IMR-90 (cell line): ENCODE measurements around the gene SLC1A7. TPM values are rescaled to one million over a fixed set of nuclear protein-coding genes. Genes with fewer than 3 reads are reported as not detected.

ENCODE experiments used
- ATAC-seq: fragments of 200-7000 bp; cut with Tn5 transposase; 2 replicates; pipeline ENCODE4 v1.9.1; 2020; ENCODE audit warnings: low read depth, mild to moderate bottlenecking, moderate library complexity
- BruUV-seq: library from RNA; stranded (reverse); fragments of 400-500 nt; replicated peaks from 2 replicates; lab custom pipeline; 2021; lab: Mats Ljungman, UMichigan
- CTCF ChIA-PET: fragments of 300-600 bp; formaldehyde crosslinking; extraction: SDS; loops from one replicate; lab custom pipeline; 2021; ENCODE audit warnings: antibody characterized with exemption; lab: Yijun Ruan, JAX
- POLR2A ChIA-PET: fragments of 300-600 bp; sonication (Branson Sonifier 250); formaldehyde crosslinking; loops from one replicate; lab custom pipeline; 2022; ENCODE audit warnings: antibody characterized with exemption; ENCODE audit not compliant: unreplicated experiment; lab: Charles Lee
- DNase-seq: peaks from one replicate; pipeline ENCODE4 v3.0.0; 2013
- H2AFZ ChIP-seq: replicated peaks from 2 replicates; pipeline ENCODE3; 2013; ENCODE audit warnings: low read length, mild to moderate bottlenecking; ENCODE audit not compliant: poor library complexity
- H2AK5ac ChIP-seq: 2 replicates; pipeline ENCODE4 v1.6.1; 2013; ENCODE audit warnings: low read depth, low read length, inconsistent platforms
- H2AK9ac ChIP-seq: replicated peaks from 2 replicates; pipeline ENCODE3; 2013; ENCODE audit warnings: mild to moderate bottlenecking, low read depth, low read length, moderate library complexity; ENCODE audit not compliant: poor library complexity
- H2BK120ac ChIP-seq: 2 replicates; pipeline ENCODE4 v1.6.1; 2013; ENCODE audit warnings: low read depth, low read length, inconsistent platforms
- H2BK15ac ChIP-seq: 3 replicates; pipeline ENCODE4 v1.6.1; 2013; ENCODE audit warnings: low read depth, low read length, inconsistent platforms
- H2BK20ac ChIP-seq: 2 replicates; pipeline ENCODE4 v1.6.1; 2013; ENCODE audit warnings: low read depth, mild to moderate bottlenecking, inconsistent platforms, low read length, moderate library complexity
- H2BK5ac ChIP-seq: 2 replicates; pipeline ENCODE4 v1.6.1; 2013; ENCODE audit warnings: mild to moderate bottlenecking, low read depth, low read length, inconsistent platforms; ENCODE audit not compliant: poor library complexity, severe bottlenecking
- H3K14ac ChIP-seq: replicated peaks from 2 replicates; pipeline ENCODE4 v1.6.1; 2013; ENCODE audit warnings: low read depth, low read length, inconsistent platforms
- H3K18ac ChIP-seq: 2 replicates; pipeline ENCODE4 v1.6.1; 2013; ENCODE audit warnings: low read depth, low read length, control low read depth
- H3K23ac ChIP-seq: 2 replicates; pipeline ENCODE4 v1.6.1; 2013; ENCODE audit warnings: low read depth, low read length, inconsistent platforms
- H3K27ac ChIP-seq: 2 replicates; pipeline ENCODE4 v1.5.1; 2013; ENCODE audit warnings: mild to moderate bottlenecking, control low read depth, low read length; ENCODE audit not compliant: insufficient read depth
- H3K27me3 ChIP-seq: 2 replicates; pipeline ENCODE4 v1.6.1; 2013; ENCODE audit warnings: low read length; ENCODE audit not compliant: control insufficient read depth, insufficient read depth
- H3K36me3 ChIP-seq: 2 replicates; pipeline ENCODE4 v1.6.1; 2013; ENCODE audit warnings: low read length, mixed read lengths; ENCODE audit not compliant: control insufficient read depth, insufficient read depth
- H3K4ac ChIP-seq: 2 replicates; pipeline ENCODE4 v1.6.1; 2013; ENCODE audit warnings: low read depth, low read length, inconsistent platforms
- H3K4me1 ChIP-seq: 2 replicates; pipeline ENCODE4 v1.6.1; 2013; ENCODE audit warnings: low read length, mixed read lengths; ENCODE audit not compliant: control insufficient read depth, insufficient read depth
- H3K4me2 ChIP-seq: 2 replicates; pipeline ENCODE4 v1.6.1; 2013; ENCODE audit warnings: low read depth, mild to moderate bottlenecking, control low read depth, low read length, moderate library complexity
- H3K4me3 ChIP-seq: 2 replicates; pipeline ENCODE4 v1.5.1; 2013; ENCODE audit warnings: low read depth, mild to moderate bottlenecking, control low read depth, low read length, moderate library complexity; ENCODE audit not compliant: insufficient read depth
- H3K56ac ChIP-seq: 2 replicates; pipeline ENCODE4 v1.6.1; 2013; ENCODE audit warnings: low read length, inconsistent platforms; ENCODE audit not compliant: insufficient read depth; ENCODE audit errors: extremely low read depth
- H3K79me1 ChIP-seq, 2 experiments: 2 replicates each; pipeline ENCODE4 v1.6.1; 2013; ENCODE audit warnings: low read length in 2 of 2, inconsistent platforms in 1 of 2, low read depth in 1 of 2
- H3K9ac ChIP-seq: 2 replicates; pipeline ENCODE4 v1.6.1; 2013; ENCODE audit warnings: low read depth, low read length, control low read depth
- H3K9me1 ChIP-seq: 2 replicates; pipeline ENCODE4 v1.6.1; 2013; ENCODE audit warnings: low read length, inconsistent platforms; ENCODE audit not compliant: insufficient read depth
- H3K9me3 ChIP-seq: 2 replicates; pipeline ENCODE4 v1.6.1; 2013; ENCODE audit warnings: low read length; ENCODE audit not compliant: control insufficient read depth, insufficient read depth
- H4K20me1 ChIP-seq: 2 replicates; pipeline ENCODE4 v1.6.1; 2013; ENCODE audit warnings: low read length, inconsistent platforms; ENCODE audit not compliant: insufficient read depth
- H4K5ac ChIP-seq: 2 replicates; pipeline ENCODE4 v1.6.1; 2013; ENCODE audit warnings: mild to moderate bottlenecking, low read depth, low read length, control low read depth
- H4K8ac ChIP-seq, 2 experiments: 2 replicates each; pipeline ENCODE4 v1.6.1; 2013; ENCODE audit warnings: low read depth in 2 of 2, low read length in 2 of 2, control low read depth in 1 of 2, inconsistent platforms in 1 of 2
- H4K91ac ChIP-seq: 2 replicates; pipeline ENCODE4 v1.6.1; 2013; ENCODE audit warnings: low read depth, low read length, inconsistent platforms; ENCODE audit not compliant: insufficient read depth
- CEBPB ChIP-seq: IDR thresholded peaks from 2 replicates; pipeline ENCODE4 v1.6.1; 2012; ENCODE audit warnings: low read depth, low read length, improper control_type of control experiment
- CHD1 ChIP-seq: IDR thresholded peaks from 2 replicates; pipeline ENCODE4 v1.6.1; 2012; ENCODE audit warnings: low read depth, low read length, improper control_type of control experiment
- FOS ChIP-seq: fragments of 150-350 bp; IDR thresholded peaks from 2 replicates; pipeline ENCODE4 v1.6.1; 2016; ENCODE audit warnings: low read depth, low read length
- MAFK ChIP-seq: IDR thresholded peaks from 2 replicates; pipeline ENCODE4 v1.6.1; 2012; ENCODE audit warnings: low read depth, low read length, improper control_type of control experiment
- MXI1 ChIP-seq: IDR thresholded peaks from 2 replicates; pipeline ENCODE4 v1.6.1; 2012; ENCODE audit warnings: low read depth, mild to moderate bottlenecking, low read length, moderate library complexity, borderline replicate concordance
- NFE2L2 ChIP-seq: fragments of 150-350 bp; IDR thresholded peaks from 2 replicates; pipeline ENCODE4 v1.6.1; 2016; ENCODE audit warnings: low read depth, mild to moderate bottlenecking, low read length
- POLR2A ChIP-seq: IDR thresholded peaks from 2 replicates; pipeline ENCODE4 v1.6.1; 2012; ENCODE audit warnings: mild to moderate bottlenecking, low read depth, low read length
- RCOR1 ChIP-seq: IDR thresholded peaks from 2 replicates; pipeline ENCODE4 v1.6.1; 2012; ENCODE audit warnings: mild to moderate bottlenecking, low read length, improper control_type of control experiment; ENCODE audit not compliant: insufficient replicate concordance
- RFX5 ChIP-seq: IDR thresholded peaks from 2 replicates; pipeline ENCODE4 v1.8.0; 2012; ENCODE audit warnings: low read depth, mild to moderate bottlenecking, low read length, moderate library complexity
- SMC3 ChIP-seq: fragments of 150-350 bp; IDR thresholded peaks from 2 replicates; pipeline ENCODE4 v1.6.1; 2016; ENCODE audit warnings: low read depth, mild to moderate bottlenecking, antibody characterized with exemption, low read length, moderate library complexity
- WGBS, 2 experiments: methylation state at CpG; one replicate each; pipeline versions ENCODE4 v1.1.5 to v1.1.7; 2013; ENCODE audit warnings: missing lambda C conversion rate in 2 of 2; ENCODE audit not compliant: insufficient read length in 1 of 2; ENCODE audit errors: extremely low coverage in 2 of 2; 5-methylcytosine and 5-hydroxymethylcytosine counted together
- dilution Hi-C: fragments of 300-500 bp; cut with HindIII; formaldehyde crosslinking; loops from one replicate; pipeline ENCODE4 v1.14.3; 2018; ENCODE audit warnings: low sequenced_read_pairs; ENCODE audit not compliant: unreplicated experiment
- in situ Hi-C: fragments of 300-500 bp; cut with MboI; formaldehyde crosslinking; loops from 3 replicates; pipeline ENCODE4 v1.14.3; 2019; ENCODE audit warnings: low sequenced_read_pairs, inconsistent platforms, mixed read lengths
- intact Hi-C: fragments of 100-400 bp; cut with micrococcal nuclease; formaldehyde crosslinking; loops from 2 replicates; pipeline ENCODE4 v1.10.0; 2022
- polyA plus RNA-seq, 3 experiments: library from polyadenylated mRNA; depleted of rRNA; stranded (reverse); fragments of >200 nt; gene quantifications; 2 replicates each; pipeline ENCODE4 v1.2.3, GENCODE V29; 2012; ENCODE audit warnings: low replicate concordance in 1 of 3
- total RNA-seq: library from RNA; depleted of rRNA; stranded (reverse); fragments of >200 nt; gene quantifications from 2 replicates; pipeline ENCODE4 v1.2.3, GENCODE V29; 2012
- TF ChIP-seq, protein P1 (sequence below): conservative IDR thresholded peaks from 2 replicates; pipeline ENCODE4 v1.5.1; 2012; ENCODE audit warnings: mild to moderate bottlenecking, low read depth, low read length, improper control_type of control experiment
- TF ChIP-seq, protein P2 (sequence below): fragments of 150-350 bp; IDR thresholded peaks from 2 replicates; pipeline ENCODE4 v1.6.1; 2016; ENCODE audit warnings: low read depth, mild to moderate bottlenecking, low read length, moderate library complexity, borderline replicate concordance

Gene SLC1A7
- total and polyA plus RNA-seq, 2 of the 4 experiments (the other 2 are of a cell fraction): 0.05 TPM; not detected in 1

DNA sequence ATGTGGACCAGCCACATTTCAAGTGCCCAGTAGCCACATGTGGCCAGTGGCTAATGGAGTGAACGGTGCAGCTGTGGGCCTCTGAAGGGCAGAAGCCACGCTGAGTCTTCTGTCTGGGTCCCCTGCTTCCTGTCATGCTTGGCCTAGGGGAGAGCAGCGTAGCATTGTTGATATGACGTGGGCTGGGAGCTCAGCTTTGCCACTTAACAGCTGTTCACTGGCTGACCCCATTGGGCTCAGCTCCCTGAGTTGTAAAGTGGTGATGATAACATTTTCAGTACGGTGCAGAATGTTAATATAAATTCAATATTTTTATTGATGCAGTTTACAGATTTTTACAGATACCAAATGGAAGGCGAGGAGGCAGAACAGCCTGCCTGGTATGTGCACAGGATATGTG lies 76.0 kb downstream of the SLC1A7 start (continued):
- TF ChIP-seq RFX5 (no peak), RCOR1 (no peak), POLR2A (no peak), CEBPB (no peak), FOS (no peak), MAFK (no peak)

DNA sequence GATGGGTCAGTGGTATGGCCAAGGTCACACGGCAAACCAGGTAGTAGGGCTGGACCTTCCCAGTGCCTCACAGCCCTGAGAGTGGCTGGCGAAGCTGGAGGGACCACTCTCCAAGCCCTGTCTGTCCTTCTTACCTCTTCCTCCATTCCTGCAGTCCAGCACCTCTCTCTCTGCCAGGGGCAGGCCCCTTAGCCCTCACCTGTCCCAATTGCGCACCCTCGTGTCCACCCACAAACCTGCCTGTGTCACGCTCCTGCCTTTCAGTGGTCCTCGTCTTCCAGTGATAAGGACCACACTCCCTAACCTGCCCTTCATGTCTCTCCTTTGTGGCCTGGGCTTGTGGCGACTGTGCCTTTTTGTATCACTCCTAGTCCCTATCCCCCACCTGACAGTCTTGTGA lies 77.0 kb downstream of the SLC1A7 start:
- TF ChIP-seq CHD1: no peak
- TF ChIP-seq, protein P1, sequence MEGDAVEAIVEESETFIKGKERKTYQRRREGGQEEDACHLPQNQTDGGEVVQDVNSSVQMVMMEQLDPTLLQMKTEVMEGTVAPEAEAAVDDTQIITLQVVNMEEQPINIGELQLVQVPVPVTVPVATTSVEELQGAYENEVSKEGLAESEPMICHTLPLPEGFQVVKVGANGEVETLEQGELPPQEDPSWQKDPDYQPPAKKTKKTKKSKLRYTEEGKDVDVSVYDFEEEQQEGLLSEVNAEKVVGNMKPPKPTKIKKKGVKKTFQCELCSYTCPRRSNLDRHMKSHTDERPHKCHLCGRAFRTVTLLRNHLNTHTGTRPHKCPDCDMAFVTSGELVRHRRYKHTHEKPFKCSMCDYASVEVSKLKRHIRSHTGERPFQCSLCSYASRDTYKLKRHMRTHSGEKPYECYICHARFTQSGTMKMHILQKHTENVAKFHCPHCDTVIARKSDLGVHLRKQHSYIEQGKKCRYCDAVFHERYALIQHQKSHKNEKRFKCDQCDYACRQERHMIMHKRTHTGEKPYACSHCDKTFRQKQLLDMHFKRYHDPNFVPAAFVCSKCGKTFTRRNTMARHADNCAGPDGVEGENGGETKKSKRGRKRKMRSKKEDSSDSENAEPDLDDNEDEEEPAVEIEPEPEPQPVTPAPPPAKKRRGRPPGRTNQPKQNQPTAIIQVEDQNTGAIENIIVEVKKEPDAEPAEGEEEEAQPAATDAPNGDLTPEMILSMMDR: no peak
- TF ChIP-seq, protein P2, sequence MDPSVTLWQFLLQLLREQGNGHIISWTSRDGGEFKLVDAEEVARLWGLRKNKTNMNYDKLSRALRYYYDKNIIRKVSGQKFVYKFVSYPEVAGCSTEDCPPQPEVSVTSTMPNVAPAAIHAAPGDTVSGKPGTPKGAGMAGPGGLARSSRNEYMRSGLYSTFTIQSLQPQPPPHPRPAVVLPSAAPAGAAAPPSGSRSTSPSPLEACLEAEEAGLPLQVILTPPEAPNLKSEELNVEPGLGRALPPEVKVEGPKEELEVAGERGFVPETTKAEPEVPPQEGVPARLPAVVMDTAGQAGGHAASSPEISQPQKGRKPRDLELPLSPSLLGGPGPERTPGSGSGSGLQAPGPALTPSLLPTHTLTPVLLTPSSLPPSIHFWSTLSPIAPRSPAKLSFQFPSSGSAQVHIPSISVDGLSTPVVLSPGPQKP: no peak
- no peak for TF ChIP-seq NFE2L2
- TF ChIP-seq RFX5: no peak
- TF ChIP-seq MAFK: no peak
- no peak for TF ChIP-seq MXI1
- no peak for TF ChIP-seq CEBPB
- TF ChIP-seq FOS: no peak
- TF ChIP-seq SMC3: no peak
- TF ChIP-seq POLR2A: no peak
- no peak for TF ChIP-seq RCOR1
- no peak overlapping the region for H4K8ac ChIP-seq
- ATAC-seq: no peak
- no peak overlapping the region for H2AK9ac ChIP-seq
- dilution Hi-C loops (no loop called here), in situ Hi-C loops (no loop called here), intact Hi-C loops (no loop called here)
- H3K18ac ChIP-seq: no peak overlapping the region
- no peak overlapping the region for H3K4me2 ChIP-seq
- H2BK15ac ChIP-seq: no peak overlapping the region
- no peak overlapping the region for H2BK120ac ChIP-seq
- CTCF ChIA-PET: no interaction called here
- no peak overlapping the region for H3K27ac ChIP-seq
- peaks cover 7% of the 10 kb centered on the region; the same call in 1 of the 2 replicates for H3K9me1 ChIP-seq
- 93% methylated on average over 5 of the region's 7 CpGs; no CpG with 5 or more reads in 1 of the 2 experiments for WGBS, 2 experiments
- no peaks in the 10 kb centered on the region for H4K20me1 ChIP-seq
- H3K4me1 ChIP-seq: peaks cover 13% of the 10 kb centered on the region
- no peak overlapping the region for H3K14ac ChIP-seq
- no peak overlapping the region for H2BK5ac ChIP-seq
- DNase-seq: no peak
- POLR2A ChIA-PET: interaction anchor here (0.7 kb wide), 1 partner anchor 66 kb away, joined by 5 read pairs; no protein-coding TSS in a partner anchor
- H3K9ac ChIP-seq: no peak overlapping the region
- no peak overlapping the region for H2AFZ ChIP-seq
- H3K4ac ChIP-seq: no peak overlapping the region
- no peak overlapping the region for H3K56ac ChIP-seq
- H4K91ac ChIP-seq: no peak overlapping the region
- peaks cover 0 to 6% of the 10 kb centered on the region in 2 experiments; a peak in 1 of 4 replicates for H3K79me1 ChIP-seq
- no peak overlapping the region for H2AK5ac ChIP-seq
- H3K9me3 ChIP-seq: no peaks in the 10 kb centered on the region
- H2BK20ac ChIP-seq: no peak overlapping the region
- no peak overlapping the region for H3K4me3 ChIP-seq
- H3K36me3 ChIP-seq: peaks cover 4% of the 10 kb centered on the region; the same call in 1 of the 2 replicates
- no peak overlapping the region for H4K5ac ChIP-seq
- BruUV-seq: no TSS peak
- peaks cover 2% of the 10 kb centered on the region; the same call in 1 of the 2 replicates for H3K27me3 ChIP-seq
- no peak overlapping the region for H3K23ac ChIP-seq
